ENCODE measurements around the gene LTN1. TPM values are rescaled to one million over a fixed set of nuclear protein-coding genes. Genes with fewer than 3 reads are reported as not detected.

Gene LTN1
- polyA plus RNA-seq, 3 donors = 6.0 to 14.0 (median 11.7) TPM

DNA sequence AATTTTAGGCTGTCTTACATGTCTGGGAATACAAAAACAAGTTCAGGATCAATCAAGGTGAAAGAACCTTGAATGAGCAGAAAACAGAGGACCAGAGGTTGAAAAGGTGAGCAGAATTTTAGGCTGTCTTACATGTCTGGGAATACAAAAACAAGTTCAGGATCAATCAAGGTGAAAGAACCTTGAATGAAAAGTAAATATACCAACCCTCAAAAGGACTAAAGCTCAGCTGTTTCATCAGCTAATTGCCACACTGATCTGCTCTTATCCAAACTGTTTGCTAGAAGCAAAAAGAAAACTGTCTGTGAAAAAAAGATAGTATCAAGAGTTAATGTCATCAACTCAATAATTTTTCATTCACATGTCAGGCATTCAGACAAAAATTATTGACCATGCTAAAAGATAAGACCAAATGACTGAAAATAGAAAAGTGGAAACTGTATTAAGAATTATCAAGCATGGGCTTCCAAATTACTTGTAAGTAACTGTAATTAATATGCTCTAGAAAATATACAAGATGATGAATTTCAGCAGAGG is 69.2 kb downstream of the LTN1 start:
- Histone ChIP-seq H3K4me2 (replicated peaks; ENCODE audit: extremely low read depth, low read length, poor library complexity, severe bottlenecking) (no peak overlapping the region), H3K27me3 (ENCODE audit: control insufficient read depth in 2 of 2, insufficient read depth in 2 of 2, low read length in 2 of 2) (no peaks in the 10 kb centered on the region), H4K20me1 (ENCODE audit: insufficient read depth, low read length) (no peaks in the 10 kb centered on the region), H3K79me2 (ENCODE audit: insufficient read depth, low read length) (no peaks in the 10 kb centered on the region), H3K27ac (ENCODE audit: low read depth in 1 of 2, low read length in 2 of 2) (no peak overlapping the region), H3K4me1 (ENCODE audit: control insufficient read depth in 1 of 2, insufficient read depth in 2 of 2, low read length in 2 of 2) (no peaks in the 10 kb centered on the region), H2AFZ (ENCODE audit: insufficient read depth, low read depth, low read length, poor library complexity, severe bottlenecking) (no peak overlapping the region), H3K36me3 (replicated peaks in 1 of 2; ENCODE audit: control insufficient read depth in 1 of 2, insufficient read depth in 2 of 2, low read length in 2 of 2) (peaks cover 10 to 55% of the 10 kb centered on the region in 2 donors), H3K9ac (ENCODE audit: insufficient read depth, low read length, poor library complexity, severe bottlenecking) (no peak overlapping the region), H3K9me3 (replicated peaks in 1 of 2; ENCODE audit: control insufficient read depth in 1 of 2, insufficient read depth in 1 of 2, low read length in 2 of 2) (no peaks in the 10 kb centered on the region), H3K4me3 (replicated peaks in 1 of 3; ENCODE audit: low read depth in 2 of 3, low read length in 3 of 3) (no peak overlapping the region)
- no peak for DNase-seq
- Mint-ChIP-seq H3K9me3 (no peaks in the 10 kb centered on the region), H3K27ac (no peak overlapping the region), H3K4me1 (no peaks in the 10 kb centered on the region), H3K36me3 (peaks cover 41 to 54% of the 10 kb centered on the region in 2 donors), H3K27me3 (ENCODE audit: low read depth in 3 of 3) (no peaks in the 10 kb centered on the region), H3K4me3 (no peak overlapping the region)
- TF ChIP-seq CTCF (IDR thresholded peaks at IDR 0.05) = no peak
- intact Hi-C loops (cut with micrococcal nuclease) = no loop called here

DNA sequence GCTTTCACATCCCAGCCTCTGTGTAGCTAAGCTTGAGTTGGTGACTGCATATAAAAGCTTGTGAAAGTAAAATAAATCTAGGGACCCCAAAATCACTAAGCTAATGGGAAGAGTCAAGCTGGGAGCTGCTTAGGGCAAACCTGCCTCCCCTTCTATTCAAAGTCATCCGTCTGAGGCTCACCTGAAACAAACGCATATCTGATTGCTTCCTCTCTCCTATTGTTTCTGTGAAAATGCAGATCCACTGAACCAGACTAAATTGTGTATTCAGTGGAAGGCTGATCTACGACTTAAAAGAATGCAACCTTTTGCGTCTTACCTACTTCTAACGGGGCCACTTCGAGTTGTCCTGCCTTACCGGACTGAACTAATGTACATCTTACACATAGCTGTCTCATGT is 70.3 kb downstream of the LTN1 start:
- H3K27ac Mint-ChIP-seq = no peak overlapping the region
- peaks cover 5 to 46% of the 10 kb centered on the region in 2 donors for H3K36me3 ChIP-seq (replicated peaks in 1 of 2; ENCODE audit: control insufficient read depth in 1 of 2, insufficient read depth in 2 of 2, low read length in 2 of 2)
- H3K4me3 Mint-ChIP-seq = no peak overlapping the region
- no peaks in the 10 kb centered on the region for H3K4me1 Mint-ChIP-seq
- H3K27me3 ChIP-seq (ENCODE audit: control insufficient read depth in 2 of 2, insufficient read depth in 2 of 2, low read length in 2 of 2) = no peaks in the 10 kb centered on the region
- no peaks in the 10 kb centered on the region for H3K4me1 ChIP-seq (ENCODE audit: control insufficient read depth in 1 of 2, insufficient read depth in 2 of 2, low read length in 2 of 2)
- intact Hi-C loops (cut with micrococcal nuclease) = no loop called here
- H3K9me3 ChIP-seq (replicated peaks in 1 of 2; ENCODE audit: control insufficient read depth in 1 of 2, insufficient read depth in 1 of 2, low read length in 2 of 2) = no peaks in the 10 kb centered on the region
- no peak overlapping the region for H3K4me3 ChIP-seq (replicated peaks in 1 of 3; ENCODE audit: low read depth in 2 of 3, low read length in 3 of 3)
- H3K27ac ChIP-seq (ENCODE audit: low read depth in 1 of 2, low read length in 2 of 2) = no peak overlapping the region
- H3K27me3 Mint-ChIP-seq (ENCODE audit: low read depth in 3 of 3) = no peaks in the 10 kb centered on the region
- WGBS (ENCODE audit: insufficient coverage) = 98% methylated on average over 5 of the region's 7 CpGs
- no peak for TF ChIP-seq CTCF (IDR thresholded peaks at IDR 0.05)
- no peak for DNase-seq
- no peak overlapping the region for H3K9ac ChIP-seq (ENCODE audit: insufficient read depth, low read length, poor library complexity, severe bottlenecking)
- no peaks in the 10 kb centered on the region for H3K79me2 ChIP-seq (ENCODE audit: insufficient read depth, low read length)
- peaks cover 38 to 54% of the 10 kb centered on the region in 2 donors for H3K36me3 Mint-ChIP-seq
- H3K9me3 Mint-ChIP-seq = no peaks in the 10 kb centered on the region
- H2AFZ ChIP-seq (ENCODE audit: insufficient read depth, low read depth, low read length, poor library complexity, severe bottlenecking) = no peak overlapping the region
- no peak overlapping the region for H3K4me2 ChIP-seq (replicated peaks; ENCODE audit: extremely low read depth, low read length, poor library complexity, severe bottlenecking)
- no peaks in the 10 kb centered on the region for H4K20me1 ChIP-seq (ENCODE audit: insufficient read depth, low read length)
